Thoracic aorta (tissue), 2 donors: Measurements from ENCODE around the gene HS3ST3A1. TPM values are rescaled to one million over a fixed set of nuclear protein-coding genes. Genes with fewer than 3 reads are reported as not detected.

Experiments
- ATAC-seq: fragments of 150-250 bp; one replicate; pipeline ENCODE4 v1.8.0; 2017; ENCODE audit warnings: low read depth; ENCODE audit not compliant: insufficient number of reproducible peaks, low FRiP score
- DNase-seq: peaks from one replicate; pipeline ENCODE4 v3.0.0-alpha.2; 2020; ENCODE audit warnings: low spot score
- H3K27ac ChIP-seq, 2 donors: fragments of 200-600 bp; sonication (generic); 1 replicate in 1 of 2; 2 replicates in 1 of 2; pipeline ENCODE4 v1.5.1; 2016; ENCODE audit warnings: mild to moderate bottlenecking in 2 of 2, moderate library complexity in 2 of 2
- H3K27me3 ChIP-seq: fragments of 200-600 bp; sonication (generic); replicated peaks from 2 replicates; pipeline ENCODE4 v1.6.0; 2016; ENCODE audit warnings: mild to moderate bottlenecking; ENCODE audit not compliant: insufficient read depth
- H3K36me3 ChIP-seq: fragments of 200-600 bp; sonication (generic); one replicate; pipeline ENCODE4 v1.5.1; 2016
- H3K4me1 ChIP-seq, 2 donors: fragments of 200-600 bp; sonication (generic); 1 replicate in 1 of 2; 2 replicates in 1 of 2; pipeline versions ENCODE4 v1.5.1 to v1.6.0; 2016; ENCODE audit warnings: low read depth in 2 of 2, mild to moderate bottlenecking in 1 of 2; ENCODE audit not compliant: control insufficient read depth in 1 of 2
- H3K4me3 ChIP-seq: fragments of 200-600 bp; sonication (generic); 2 replicates; pipeline ENCODE4 v1.5.1; 2016; ENCODE audit warnings: mild to moderate bottlenecking
- H3K9me3 ChIP-seq: fragments of 200-600 bp; sonication (generic); 2 replicates; pipeline ENCODE4 v1.5.1; 2016
- CTCF ChIP-seq: fragments of 200-600 bp; sonication (generic); IDR thresholded peaks from one replicate; pipeline ENCODE4 v1.5.1; 2019; ENCODE audit warnings: antibody characterized with exemption
- total RNA-seq, 2 donors: library from RNA; depleted of rRNA; stranded (reverse); fragments of >200 nt; gene quantifications; one replicate each; pipeline versions ENCODE4 v1.1.0 to v1.2.3, GENCODE V29; 2016

Gene HS3ST3A1
- total RNA-seq, 2 donors from 2014 or later = 1.5 to 5.4 TPM

GRCh38 chr17:13544292-13544691, 57.4 kb downstream of the HS3ST3A1 start:
- H3K27ac ChIP-seq = no peak overlapping the region

DNA sequence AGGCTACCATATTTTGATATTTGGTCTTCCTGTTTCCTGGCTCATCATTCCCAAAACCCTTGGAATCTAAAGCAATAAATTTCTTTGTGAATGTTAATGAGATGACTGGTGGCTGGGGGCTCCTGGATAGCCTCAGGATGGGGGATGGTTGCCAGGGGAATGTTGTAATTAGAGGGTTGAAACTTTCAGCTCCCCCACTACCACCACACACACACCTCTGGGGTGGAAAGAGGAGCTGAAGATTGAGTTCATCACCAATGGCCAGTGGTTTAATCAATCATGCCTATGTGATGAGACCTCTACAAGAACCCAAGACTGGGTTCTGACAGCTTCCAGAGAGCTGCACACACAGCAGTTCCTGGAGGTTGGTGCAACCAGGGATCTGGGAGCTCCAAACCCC, 59.1 kb downstream of the HS3ST3A1 start:
- no peaks in the 10 kb centered on the region for H3K4me1 ChIP-seq
- H3K27ac ChIP-seq = no peak overlapping the region
- no peaks in the 10 kb centered on the region for H3K36me3 ChIP-seq
- no peak overlapping the region for H3K4me3 ChIP-seq
- TF ChIP-seq CTCF = no peak
- no peaks in the 10 kb centered on the region for H3K27me3 ChIP-seq
- no peaks in the 10 kb centered on the region for H3K9me3 ChIP-seq
- no peak for DNase-seq
- no peak for ATAC-seq

More at GRCh38 chr17:13544292-13544691, 57.4 kb downstream of the HS3ST3A1 start:
- H3K9me3 ChIP-seq = no peaks in the 10 kb centered on the region
- H3K36me3 ChIP-seq = no peaks in the 10 kb centered on the region
- TF ChIP-seq CTCF = no peak
- H3K4me1 ChIP-seq = no peaks in the 10 kb centered on the region
- DNase-seq = no peak
- H3K27me3 ChIP-seq = no peaks in the 10 kb centered on the region
- ATAC-seq = no peak
- no peak overlapping the region for H3K4me3 ChIP-seq

- no peak for DNase-seq
- no peaks in the 10 kb centered on the region for H3K27me3 ChIP-seq
- H3K4me1 ChIP-seq = no peaks in the 10 kb centered on the region
- H3K9me3 ChIP-seq = no peaks in the 10 kb centered on the region
- no peak for TF ChIP-seq CTCF
- no peaks in the 10 kb centered on the region for H3K36me3 ChIP-seq
- no peak overlapping the region for H3K27ac ChIP-seq
- H3K4me3 ChIP-seq = no peak overlapping the region
- no peak for ATAC-seq
These were observed 60.7 kb downstream of the HS3ST3A1 start for GRCh38 chr17:13541032-13541480.

DNA sequence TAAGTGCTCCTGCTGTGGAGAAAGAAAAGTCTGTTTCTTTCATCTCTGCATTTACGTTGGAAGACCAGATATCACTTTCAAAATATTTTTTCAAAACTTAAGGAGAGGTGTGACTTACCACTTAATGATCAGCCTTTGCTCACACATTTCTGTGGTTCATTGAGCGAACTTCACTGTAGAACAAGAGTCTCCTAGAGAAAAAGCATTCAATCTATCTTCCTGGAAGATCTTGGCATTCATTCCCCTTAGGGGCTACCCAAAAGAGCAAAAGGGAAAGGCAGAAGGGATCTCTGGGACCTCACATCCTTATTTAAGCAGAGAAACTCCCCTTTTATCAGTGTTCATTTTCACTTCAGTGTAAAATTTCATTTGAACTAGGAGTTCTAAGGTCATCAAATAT, 61.2 kb downstream of the HS3ST3A1 start:
- Histone ChIP-seq H3K4me1 (no peaks in the 10 kb centered on the region), H3K9me3 (no peaks in the 10 kb centered on the region), H3K36me3 (no peaks in the 10 kb centered on the region), H3K27ac (no peak overlapping the region), H3K27me3 (no peaks in the 10 kb centered on the region), H3K4me3 (no peak overlapping the region)
- no peak for ATAC-seq
- no peak for TF ChIP-seq CTCF
- DNase-seq = no peak

DNA sequence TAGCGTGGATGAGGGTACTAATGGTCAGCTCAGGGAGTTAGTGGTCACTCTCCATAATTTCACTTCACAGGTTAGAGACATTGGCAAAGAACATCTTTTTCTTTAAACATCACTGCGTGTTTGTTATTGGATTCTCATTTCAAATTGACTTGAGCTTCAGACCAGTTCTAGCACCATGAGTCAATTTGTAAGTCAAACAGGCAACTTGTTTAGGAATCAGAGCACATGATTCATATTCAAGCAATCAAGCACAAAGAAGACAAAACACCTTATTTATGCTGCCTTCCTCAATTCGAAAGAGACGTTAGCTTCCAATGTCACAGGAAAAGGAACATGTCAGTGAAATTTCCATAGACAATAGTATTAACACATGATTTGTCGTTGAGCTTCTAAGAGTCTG, 62.3 kb downstream of the HS3ST3A1 start:
- Histone ChIP-seq H3K27ac (no peak overlapping the region), H3K27me3 (no peaks in the 10 kb centered on the region), H3K4me3 (no peak overlapping the region), H3K4me1 (no peaks in the 10 kb centered on the region), H3K36me3 (no peaks in the 10 kb centered on the region), H3K9me3 (peaks cover 5% of the 10 kb centered on the region)
- TF ChIP-seq CTCF = no peak
- ATAC-seq = no peak
- DNase-seq = no peak
